PC-9 (cell line): ENCODE results near the gene ITM2C.

Source experiments
- EZH2 ChIP-seq: fragments of 200-600 bp; sonication (generic); IDR thresholded peaks from 2 replicates; pipeline ENCODE4 v1.8.0; 2017; ENCODE audit warnings: antibody characterized with exemption, low read depth
- TF ChIP-seq, protein P1 (sequence below): fragments of 200-600 bp; sonication (generic); conservative IDR thresholded peaks from 2 replicates; pipeline ENCODE4 v1.6.1; 2017; ENCODE audit warnings: mixed run types, antibody characterized with exemption, mild to moderate bottlenecking, moderate library complexity

DNA sequence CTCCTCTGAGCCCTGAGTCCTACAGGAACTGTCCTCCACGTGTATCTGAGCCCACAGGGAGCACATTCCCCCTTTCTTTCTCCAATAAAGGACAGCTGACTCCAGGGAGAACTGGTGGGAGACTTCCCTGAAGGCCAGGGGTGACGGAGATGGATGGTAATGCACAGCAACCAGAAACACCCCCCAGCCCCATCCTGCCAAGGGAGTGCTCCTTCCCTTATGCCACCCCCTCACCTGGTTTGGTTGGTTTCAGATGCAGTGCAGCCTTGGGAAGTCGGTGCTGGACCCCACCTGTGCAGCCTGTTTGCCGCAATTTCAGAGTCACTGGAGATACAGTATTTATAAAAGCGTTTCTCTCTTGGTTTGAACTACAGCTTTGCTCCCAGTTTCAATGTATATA, 36.3 kb downstream of the ITM2C start:
- TF ChIP-seq, protein P1, sequence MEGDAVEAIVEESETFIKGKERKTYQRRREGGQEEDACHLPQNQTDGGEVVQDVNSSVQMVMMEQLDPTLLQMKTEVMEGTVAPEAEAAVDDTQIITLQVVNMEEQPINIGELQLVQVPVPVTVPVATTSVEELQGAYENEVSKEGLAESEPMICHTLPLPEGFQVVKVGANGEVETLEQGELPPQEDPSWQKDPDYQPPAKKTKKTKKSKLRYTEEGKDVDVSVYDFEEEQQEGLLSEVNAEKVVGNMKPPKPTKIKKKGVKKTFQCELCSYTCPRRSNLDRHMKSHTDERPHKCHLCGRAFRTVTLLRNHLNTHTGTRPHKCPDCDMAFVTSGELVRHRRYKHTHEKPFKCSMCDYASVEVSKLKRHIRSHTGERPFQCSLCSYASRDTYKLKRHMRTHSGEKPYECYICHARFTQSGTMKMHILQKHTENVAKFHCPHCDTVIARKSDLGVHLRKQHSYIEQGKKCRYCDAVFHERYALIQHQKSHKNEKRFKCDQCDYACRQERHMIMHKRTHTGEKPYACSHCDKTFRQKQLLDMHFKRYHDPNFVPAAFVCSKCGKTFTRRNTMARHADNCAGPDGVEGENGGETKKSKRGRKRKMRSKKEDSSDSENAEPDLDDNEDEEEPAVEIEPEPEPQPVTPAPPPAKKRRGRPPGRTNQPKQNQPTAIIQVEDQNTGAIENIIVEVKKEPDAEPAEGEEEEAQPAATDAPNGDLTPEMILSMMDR, result no peak
- no peak for TF ChIP-seq EZH2
